Gastroesophageal sphincter (tissue), 3 donors: ENCODE measurements around the gene C1RL.

Experiments used
- POLR2A ChIP-seq, 2 donors: fragments of 450-650 bp; IDR thresholded peaks; one replicate each; pipeline ENCODE4 v1.6.1; 2017; ENCODE audit warnings: antibody characterized with exemption in 2 of 2, mild to moderate bottlenecking in 2 of 2, moderate library complexity in 1 of 2
- TF ChIP-seq, protein P1 (sequence below), 4 experiments: fragments of 200-600 bp in 2 of 4; fragments of 450-650 bp in 2 of 4; sonication (generic) in 1 of 4; IDR thresholded peaks; one replicate each; pipeline ENCODE4 v1.5.1; 2017 to 2019; ENCODE audit warnings: antibody characterized with exemption in 4 of 4, mild to moderate bottlenecking in 2 of 4, moderate library complexity in 2 of 4

DNA sequence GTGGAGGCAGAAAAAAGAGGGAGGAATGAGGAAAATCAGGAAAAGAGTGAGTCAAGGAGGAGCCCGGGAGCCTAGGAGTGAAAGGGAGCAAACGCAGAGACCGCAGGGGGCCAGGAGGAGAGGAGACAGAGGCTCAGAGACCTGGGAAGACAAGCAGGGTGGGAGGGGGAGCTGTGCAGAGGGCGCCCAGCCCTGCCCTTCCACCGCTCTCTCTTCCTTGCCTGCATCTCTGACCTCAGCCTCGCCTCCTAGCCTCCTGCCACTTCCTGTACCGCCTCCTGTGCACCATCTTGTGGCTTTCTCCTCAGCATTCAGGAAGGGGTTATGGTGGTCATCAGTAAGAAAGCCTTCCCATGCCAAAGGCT is 22.5 kb upstream of the C1RL start:
- TF ChIP-seq, protein P1, sequence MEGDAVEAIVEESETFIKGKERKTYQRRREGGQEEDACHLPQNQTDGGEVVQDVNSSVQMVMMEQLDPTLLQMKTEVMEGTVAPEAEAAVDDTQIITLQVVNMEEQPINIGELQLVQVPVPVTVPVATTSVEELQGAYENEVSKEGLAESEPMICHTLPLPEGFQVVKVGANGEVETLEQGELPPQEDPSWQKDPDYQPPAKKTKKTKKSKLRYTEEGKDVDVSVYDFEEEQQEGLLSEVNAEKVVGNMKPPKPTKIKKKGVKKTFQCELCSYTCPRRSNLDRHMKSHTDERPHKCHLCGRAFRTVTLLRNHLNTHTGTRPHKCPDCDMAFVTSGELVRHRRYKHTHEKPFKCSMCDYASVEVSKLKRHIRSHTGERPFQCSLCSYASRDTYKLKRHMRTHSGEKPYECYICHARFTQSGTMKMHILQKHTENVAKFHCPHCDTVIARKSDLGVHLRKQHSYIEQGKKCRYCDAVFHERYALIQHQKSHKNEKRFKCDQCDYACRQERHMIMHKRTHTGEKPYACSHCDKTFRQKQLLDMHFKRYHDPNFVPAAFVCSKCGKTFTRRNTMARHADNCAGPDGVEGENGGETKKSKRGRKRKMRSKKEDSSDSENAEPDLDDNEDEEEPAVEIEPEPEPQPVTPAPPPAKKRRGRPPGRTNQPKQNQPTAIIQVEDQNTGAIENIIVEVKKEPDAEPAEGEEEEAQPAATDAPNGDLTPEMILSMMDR (IDR thresholded peaks at IDR 0.05) = no peak
- TF ChIP-seq POLR2A (IDR thresholded peaks at IDR 0.05) = no peak
